Gastroesophageal sphincter (tissue), 3 donors: ENCODE data around the gene NTSR1.

Experiments used
- CTCF ChIP-seq, 4 experiments: fragments of 200-600 bp in 2 of 4; fragments of 450-650 bp in 2 of 4; sonication (generic) in 1 of 4; IDR thresholded peaks; one replicate each; pipeline ENCODE4 v1.5.1; 2017 to 2019; ENCODE audit warnings: antibody characterized with exemption in 4 of 4, mild to moderate bottlenecking in 2 of 4, moderate library complexity in 2 of 4
- EP300 ChIP-seq: sonication (generic); formaldehyde crosslinking; IDR thresholded peaks from one replicate; pipeline ENCODE4 v1.6.1; 2017; ENCODE audit warnings: antibody characterized with exemption, mild to moderate bottlenecking
- POLR2A ChIP-seq, 2 donors: fragments of 450-650 bp; IDR thresholded peaks; one replicate each; pipeline ENCODE4 v1.6.1; 2017; ENCODE audit warnings: antibody characterized with exemption in 2 of 2, mild to moderate bottlenecking in 2 of 2, moderate library complexity in 1 of 2
- POLR2AphosphoS5 ChIP-seq: sonication (generic); formaldehyde crosslinking; IDR thresholded peaks from one replicate; pipeline ENCODE4 v1.6.1; 2017; ENCODE audit warnings: antibody characterized with exemption

- TF ChIP-seq CTCF (IDR thresholded peaks at IDR 0.05) (no peak), EP300 (no peak), POLR2AphosphoS5 (no peak), POLR2A (IDR thresholded peaks at IDR 0.05) (no peak)
Measured at GRCh38 chr20:62784497-62784896, 75.9 kb downstream of the NTSR1 start.
